AG10803 (cell line): ENCODE data around the gene TMEM178B.

Experiments used
- DNase-seq: peaks from one replicate; pipeline ENCODE4 v3.0.0; 2010; ENCODE audit warnings: low read depth
- H3K4me3 ChIP-seq: 2 replicates; pipeline ENCODE4 v1.5.1; 2011; ENCODE audit warnings: mild to moderate bottlenecking, low read length, control low read depth
- CTCF ChIP-seq: conservative IDR thresholded peaks from 2 replicates; pipeline ENCODE4 v1.5.1; 2011; ENCODE audit warnings: mild to moderate bottlenecking, low read length, control low read depth, inconsistent platforms

TMEM178B gene

DNA sequence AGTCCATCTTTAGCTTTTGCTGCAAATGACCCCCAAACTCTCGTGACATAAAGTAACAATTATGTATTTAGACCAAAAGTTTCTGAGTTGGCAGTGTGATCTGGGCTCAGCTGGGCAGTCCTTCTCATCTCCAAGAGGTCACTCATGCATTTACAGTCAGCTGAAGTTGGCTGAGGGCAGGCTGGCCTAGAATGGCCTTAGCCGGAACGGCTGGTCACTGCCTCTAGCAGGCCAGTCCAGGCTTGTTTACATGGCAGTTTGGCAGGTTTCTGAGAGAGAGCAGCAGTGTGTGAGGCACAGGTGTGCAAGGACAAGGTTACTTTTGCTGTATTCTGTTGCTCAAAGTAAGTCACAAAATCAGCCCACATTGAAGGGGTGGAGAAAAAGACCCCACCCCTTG is 277.3 kb downstream of the TMEM178B start:
- no peak for DNase-seq
- no peak for TF ChIP-seq CTCF
- no peak overlapping the region for H3K4me3 ChIP-seq

DNA sequence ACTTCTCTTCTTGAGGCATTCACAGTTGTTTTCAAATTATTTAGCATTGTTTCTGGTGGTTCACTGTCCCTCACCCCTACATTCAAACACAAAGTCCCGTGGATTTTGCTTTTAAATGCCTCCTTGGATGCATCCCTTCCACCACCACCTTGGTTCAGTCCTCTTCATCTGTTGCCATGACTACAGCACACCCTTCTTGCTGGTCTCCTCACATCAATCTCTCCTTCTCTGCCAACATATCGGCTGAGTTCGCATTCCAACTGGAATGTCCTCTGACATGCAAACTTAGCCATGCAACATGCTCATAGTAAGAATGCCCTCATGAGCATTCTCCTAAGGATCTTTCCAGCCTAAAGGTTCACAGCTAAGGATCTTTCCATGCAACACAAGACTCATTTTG is 279.1 kb downstream of the TMEM178B start:
- TF ChIP-seq CTCF, result no peak
- DNase-seq, result no peak
- no peak overlapping the region for H3K4me3 ChIP-seq

DNA sequence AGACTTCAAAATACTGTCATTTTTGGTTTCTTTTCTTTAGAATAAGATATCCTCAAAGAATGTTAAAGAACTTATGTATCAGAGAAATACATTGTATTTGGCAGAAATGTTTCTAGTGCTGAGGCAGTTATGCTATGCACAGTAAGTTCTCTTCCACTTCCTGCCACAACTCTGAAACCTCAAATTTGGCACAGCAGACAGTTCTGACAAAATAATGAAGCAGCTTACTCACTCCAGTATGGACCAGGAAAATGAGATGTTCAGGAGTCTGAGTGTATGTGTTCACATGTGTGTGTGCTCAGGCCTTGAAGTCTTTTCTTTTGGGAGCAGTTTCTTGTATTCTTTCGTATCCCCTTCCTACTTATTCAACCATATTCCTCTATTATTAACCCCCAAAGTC is 280.4 kb downstream of the TMEM178B start:
- peak; percentile 52 for DNase-seq
- TF ChIP-seq CTCF, result no peak
- no peak overlapping the region for H3K4me3 ChIP-seq

DNA sequence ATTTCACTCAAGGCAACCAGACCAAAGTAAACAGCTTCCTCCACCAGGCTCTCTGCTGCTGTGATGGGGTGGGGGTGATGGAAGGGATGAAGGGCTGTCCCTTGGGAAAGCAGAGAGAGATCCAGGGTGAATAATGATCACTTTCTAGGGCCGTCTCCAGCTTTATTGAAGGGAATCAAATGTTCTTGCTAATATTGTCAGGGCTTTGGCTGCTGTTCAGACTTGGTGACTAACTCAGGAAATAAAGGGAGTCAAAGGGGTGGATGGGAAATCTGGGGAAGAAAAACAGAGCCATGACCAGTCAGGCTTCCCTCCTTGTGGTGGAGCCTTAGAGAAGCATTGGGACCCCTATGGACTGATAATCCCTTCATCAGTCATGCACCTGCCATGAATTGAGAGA is 281.2 kb downstream of the TMEM178B start:
- H3K4me3 ChIP-seq, result no peak overlapping the region
- peak; percentile 9 for DNase-seq
- no peak for TF ChIP-seq CTCF

DNA sequence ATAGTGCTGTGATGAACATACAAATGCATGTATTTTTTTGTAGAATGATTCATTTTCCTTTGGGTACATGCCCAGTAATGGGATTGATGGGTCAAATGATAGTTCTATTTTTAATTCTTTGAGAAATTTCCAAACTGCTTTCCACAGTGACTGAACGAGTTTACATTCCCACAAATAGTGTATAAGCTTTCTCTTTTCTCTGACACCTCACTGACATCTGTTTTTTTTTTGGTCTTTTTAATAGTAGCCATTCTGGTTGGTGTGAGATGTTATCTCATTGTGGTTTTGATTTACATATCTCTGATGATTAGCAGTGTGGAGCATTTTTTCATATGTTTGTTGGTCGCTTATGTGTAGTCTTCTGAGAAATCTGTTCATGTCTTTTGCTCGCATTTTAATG is 282.3 kb downstream of the TMEM178B start:
- no peak overlapping the region for H3K4me3 ChIP-seq
- DNase-seq, result no peak
- TF ChIP-seq CTCF, result no peak

- no peak for DNase-seq
- no peak for TF ChIP-seq CTCF
- no peak overlapping the region for H3K4me3 ChIP-seq
Measured at GRCh38 chr7:141358386-141358785, 284.5 kb downstream of the TMEM178B start.

- DNase-seq, result no peak
- no peak for TF ChIP-seq CTCF
- H3K4me3 ChIP-seq, result no peak overlapping the region
Measured at GRCh38 chr7:141359262-141359661, 285.4 kb downstream of the TMEM178B start.
